Lower leg skin (tissue), 4 donors: ENCODE measurements around the gene SNAPC2. TPM values are rescaled to one million over a fixed set of nuclear protein-coding genes. Genes with fewer than 3 reads are reported as not detected.

Experiments used
- DNase-seq, 2 donors: peaks; one replicate each; pipeline ENCODE4 v3.0.0-alpha.2; 2019; ENCODE audit warnings: low spot score in 2 of 2
- H3K4me3 ChIP-seq: fragments of 200-600 bp; sonication (generic); 2 replicates; pipeline ENCODE4 v1.5.1; 2017; ENCODE audit warnings: mild to moderate bottlenecking, low read depth; ENCODE audit not compliant: poor library complexity, severe bottlenecking
- CTCF ChIP-seq, 3 donors: fragments of 450-650 bp; IDR thresholded peaks; one replicate each; pipeline ENCODE4 v1.5.1; 2016; ENCODE audit warnings: antibody characterized with exemption in 3 of 3, mild to moderate bottlenecking in 3 of 3, moderate library complexity in 2 of 3
- POLR2A ChIP-seq, 2 donors: fragments of 450-650 bp; IDR thresholded peaks; one replicate each; pipeline ENCODE4 v1.6.1; 2016 to 2017; ENCODE audit warnings: antibody characterized with exemption in 2 of 2, mild to moderate bottlenecking in 1 of 2, moderate library complexity in 1 of 2
- WGBS, 2 donors: methylation state at CpG; one replicate each; pipeline ENCODE4 v1.1.5; 2018; 5-methylcytosine and 5-hydroxymethylcytosine counted together
- intact Hi-C: fragments of 100-400 bp; cut with DNase I; formaldehyde crosslinking; loops from one replicate; pipeline ENCODE4 v1.15.0; 2023; ENCODE audit warnings: low total_unique reads
- total RNA-seq, 4 donors: library from RNA; depleted of rRNA; stranded (reverse); fragments of >200 nt; gene quantifications; one replicate each; pipeline ENCODE4 v1.1.0, GENCODE V29; 2016

SNAPC2 gene
- total RNA-seq, 4 donors from 2014 or later, result 15.7 to 26.4 (median 24.6) TPM

GRCh38 chr19:7934766-7935165, 14.6 kb downstream of the SNAPC2 start:
- no peak overlapping the region for H3K4me3 ChIP-seq
- no peak for DNase-seq
- TF ChIP-seq CTCF (IDR thresholded peaks at IDR 0.05) (no peak), POLR2A (IDR thresholded peaks at IDR 0.05) (no peak)
- intact Hi-C loops, result no loop called here
- WGBS, 2 donors, result 90 to 92% methylated on average over 21 of the region's 21 CpGs

GRCh38 chr19:7940841-7941240, 20.7 kb downstream of the SNAPC2 start:
- no peak for TF ChIP-seq POLR2A (IDR thresholded peaks at IDR 0.05)
- no peak for TF ChIP-seq CTCF (IDR thresholded peaks at IDR 0.05)
- H3K4me3 ChIP-seq, result no peak overlapping the region
- WGBS, 2 donors, result 88 to 92% methylated on average over 11 to 13 of the region's 13 CpGs
- intact Hi-C loops, result no loop called here
- no peak for DNase-seq

GRCh38 chr19:7941895-7942596, 21.9 kb downstream of the SNAPC2 start:
- 82 to 86% methylated on average over 19 of the region's 19 CpGs for WGBS, 2 donors
- no peak overlapping the region for H3K4me3 ChIP-seq
- intact Hi-C loops, result loop anchor here (1.0 kb wide), 1 partner anchor 15 kb away; no protein-coding TSS in a partner anchor
- DNase-seq, result no peak
- TF ChIP-seq CTCF (IDR thresholded peaks at IDR 0.05), result no peak
- TF ChIP-seq POLR2A (IDR thresholded peaks at IDR 0.05), result no peak

- intact Hi-C loops, result loop anchor here (1.0 kb wide), 1 partner anchor 16 kb away; no protein-coding TSS in a partner anchor
- 3 to 4% methylated on average over 33 of the region's 33 CpGs for WGBS, 2 donors
These were observed 22.9 kb downstream of the SNAPC2 start for GRCh38 chr19:7942981-7943443.

GRCh38 chr19:7943444-7944176, 23.5 kb downstream of the SNAPC2 start, which contains the start of gene TIMM44:
TSS of gene TIMM44 (minus strand) at chr19:7943666. CDS start at chr19:7943651, 15 bp downstream.
- H3K4me3 ChIP-seq, result peak within 1 kb of the TSS; percentile 95
- WGBS, 2 donors, result 0% methylated on average over 38 to 46 of the region's 56 CpGs
- intact Hi-C loops, result no loop called here
- peak; percentile 99 to 100 for DNase-seq
- TF ChIP-seq POLR2A (IDR thresholded peaks at IDR 0.05), result peak in 1 of 2 donors; percentile 32
- TF ChIP-seq CTCF (IDR thresholded peaks at IDR 0.05), result no peak

More at GRCh38 chr19:7942981-7943443, 22.9 kb downstream of the SNAPC2 start:
- TF ChIP-seq CTCF (IDR thresholded peaks at IDR 0.05), result no peak
- TF ChIP-seq POLR2A (IDR thresholded peaks at IDR 0.05), result no peak
- DNase-seq, result no peak
- peak overlapping the region; percentile 95 for H3K4me3 ChIP-seq
